Heart left ventricle (tissue), 16 donors: ENCODE results near the gene SNAP47. TPM values are rescaled to one million over a fixed set of nuclear protein-coding genes. Genes with fewer than 3 reads are reported as not detected.

Experiments used
- ATAC-seq, 4 donors: fragments of 200-7000 bp; cut with Tn5 transposase; one replicate each; pipeline ENCODE4 v1.9.1; 2020 to 2022; ENCODE audit warnings: moderate library complexity in 4 of 4, mild to moderate bottlenecking in 3 of 4, moderate number of reproducible peaks in 1 of 4
- DNase-seq, 5 donors: peaks; one replicate each; pipeline ENCODE4 v3.0.0-alpha.2; 2020
- H3K27ac ChIP-seq, 12 donors: fragments of 200-600 bp; sonication (generic) in 4 of 12; one replicate each; pipeline versions ENCODE4 v1.5.0 to v1.8.0; 2016 to 2022; ENCODE audit warnings: mild to moderate bottlenecking in 2 of 12
- H3K27me3 ChIP-seq, 9 donors: fragments of 200-600 bp; sonication (generic) in 2 of 9; one replicate each; pipeline versions ENCODE4 v1.5.1 to v1.8.0; 2016 to 2022; ENCODE audit warnings: mild to moderate bottlenecking in 3 of 9
- H3K36me3 ChIP-seq, 9 donors: fragments of 200-600 bp; sonication (generic) in 2 of 9; one replicate each; pipeline versions ENCODE4 v1.5.0 to v1.8.0; 2018 to 2022; ENCODE audit warnings: mild to moderate bottlenecking in 2 of 9
- H3K4me1 ChIP-seq, 12 donors: fragments of 200-600 bp; sonication (generic) in 4 of 12; one replicate each; pipeline versions ENCODE4 v1.5.0 to v1.8.0; 2016 to 2022; ENCODE audit warnings: mild to moderate bottlenecking in 3 of 12
- H3K4me3 ChIP-seq, 12 donors: fragments of 200-600 bp; sonication (generic) in 4 of 12; one replicate each; pipeline versions ENCODE4 v1.5.0 to v1.8.0; 2017 to 2022; ENCODE audit warnings: mild to moderate bottlenecking in 9 of 12, moderate library complexity in 4 of 12
- H3K9me3 ChIP-seq, 12 donors: fragments of 200-600 bp; sonication (generic) in 4 of 12; one replicate each; pipeline versions ENCODE4 v1.5.0 to v1.8.0; 2016 to 2022; ENCODE audit warnings: mild to moderate bottlenecking in 1 of 12
- CTCF ChIP-seq, 12 donors: fragments of 200-600 bp; sonication (generic) in 4 of 12; IDR thresholded peaks; one replicate each; pipeline versions ENCODE4 v1.5.0 to v1.8.0; 2018 to 2022; ENCODE audit warnings: antibody characterized with exemption in 12 of 12, mild to moderate bottlenecking in 5 of 12
- POLR2A ChIP-seq, 2 donors: fragments of 450-650 bp; IDR thresholded peaks; one replicate each; pipeline ENCODE4 v1.6.1; 2017; ENCODE audit warnings: antibody characterized with exemption in 2 of 2, mild to moderate bottlenecking in 2 of 2, moderate library complexity in 2 of 2
- WGBS, 4 donors: extraction: QIAGEN DNeasy Blood & Tissue Kit in 2 of 4; methylation state at CpG; one replicate each; pipeline versions ENCODE4 v1.1.5 to v1.1.7; 2013 to 2018; 5-methylcytosine and 5-hydroxymethylcytosine counted together
- intact Hi-C, 10 donors: fragments of 100-400 bp; cut with DNase I; formaldehyde crosslinking; loops; one replicate each; pipeline versions ENCODE4 v1.11.1 to v1.14.2; 2022
- polyA plus RNA-seq, 2 donors: library from polyadenylated mRNA; stranded (reverse); fragments of 200-250 nt; gene quantifications; one replicate each; pipeline ENCODE4 v1.2.3, GENCODE V29; 2013
- total RNA-seq, 9 donors: library from RNA; depleted of rRNA in 2 of 9; stranded (reverse); fragments of >200 nt in 2 of 9; fragmentation: NEBNext Ultra II Directional in 3 of 9; extraction: Animal tissue kit (Norgen Biotek cat#: 25700) in 3 of 9; gene quantifications; one replicate each; pipeline versions ENCODE4 v1.1.0 to v1.2.4, GENCODE V29; 2016 to 2023
- donor health status: ischemic (EF 13 %, LVEDD 7.1; RV severe dilation, severe dysfunction).
- donor health status: healthy with polysubstance abuse.
- donor health status: DM: no; HTN: yes; CAD: no.
- donor health status: DM: no; HTN: no; CAD: no.
- donor health status: ischemic (EF 25% LVEDD 6.9; RV normal size, moderate dysfunction).
- donor health status: ischemic (EF 25% LVEDD 5.7; RV mildly dilated, moderate dysfunction).
- donor health status: healthy.
- donor health status: DM: yes; HTN: yes; CAD: no.
- donor health status: ischemic (EF 35%, LVEDD 5.7; RV mildly dilated, moderate dysfunction).
- donor health status: nonischemic (EF 11% LVEDD 7.7; RV severe dilation, severe dysfunction).
- donor health status: DM: yes; HTN: yes; CAD: no.
- donor health status: PGD.
- donor health status: ischemic (EF 29% LVEDD 5.4; RV normal size, mild dysfunction).
- donor health status: nonischemic (EF 23%, LVEDD 6.1; RV moderate dilation, normal function).

The SNAP47 gene
- total and polyA plus RNA-seq, 11 donors = 22.1 to 106 (median 36.7) TPM

GRCh38 chr1:227767401-227768124, 32.3 kb downstream of the SNAP47 start:
- H3K36me3 ChIP-seq = peaks cover 4 to 64% (median 53%) of the 10 kb centered on the region in 9 donors
- WGBS, 4 donors = 83 to 89% (median 88%) methylated on average over 6 of the region's 6 CpGs
- DNase-seq = peak in 2 of 5 donors; percentile 2 to 33
- no peak overlapping the region for H3K4me3 ChIP-seq
- H3K27me3 ChIP-seq = no peaks in the 10 kb centered on the region
- no peak overlapping the region for H3K27ac ChIP-seq
- ATAC-seq = no peak
- TF ChIP-seq CTCF (IDR thresholded peaks at IDR 0.05) = no peak
- TF ChIP-seq POLR2A (IDR thresholded peaks at IDR 0.05) = no peak
- intact Hi-C loops = loop anchor here in 4 of 10 donors (10.0 kb wide), 3 partner anchors 283 to 317 kb away; partner anchors contain the start of gene ARF1 (in 1 of the 4)
- H3K4me1 ChIP-seq = peaks cover 0 to 29% (median 12%) of the 10 kb centered on the region in 12 donors
- H3K9me3 ChIP-seq = no peaks in the 10 kb centered on the region

DNA sequence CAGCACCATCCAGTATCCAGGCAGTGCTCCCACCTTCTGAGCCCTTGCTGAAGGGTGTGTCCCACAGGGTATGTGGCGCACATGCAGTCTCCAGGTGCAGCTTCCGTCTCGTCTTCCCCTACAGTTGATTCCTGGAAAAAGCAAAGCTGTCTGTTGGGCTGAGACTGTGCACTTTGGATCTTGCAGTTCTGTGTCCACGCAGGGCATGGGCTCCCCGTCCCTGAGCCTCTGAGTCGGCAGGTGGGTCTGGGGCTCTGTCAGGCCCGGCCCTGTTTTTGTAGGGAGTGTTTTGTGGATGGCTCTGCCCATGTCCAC, 32.8 kb downstream of the SNAP47 start:
- ATAC-seq (no peak), DNase-seq (peak in 2 of 5 donors; percentile 7 to 11)
- Histone ChIP-seq H3K4me3 (no peak overlapping the region), H3K36me3 (peaks cover 4 to 64% (median 53%) of the 10 kb centered on the region in 9 donors), H3K9me3 (no peaks in the 10 kb centered on the region), H3K27me3 (no peaks in the 10 kb centered on the region), H3K4me1 (peaks cover 0 to 24% (median 7%) of the 10 kb centered on the region in 12 donors), H3K27ac (no peak overlapping the region)
- TF ChIP-seq POLR2A (IDR thresholded peaks at IDR 0.05) (no peak), CTCF (IDR thresholded peaks at IDR 0.05) (no peak)
- intact Hi-C loops = loop anchor here in 4 of 10 donors (10.0 kb wide), 3 partner anchors 283 to 317 kb away; partner anchors contain the start of gene ARF1 (in 1 of the 4)
- WGBS, 4 donors = 89 to 91% (median 91%) methylated on average over 7 of the region's 7 CpGs

- no peak for DNase-seq
- WGBS, 4 donors = 84 to 97% (median 91%) methylated on average over 6 of the region's 6 CpGs
- no peak overlapping the region for H3K4me3 ChIP-seq
- intact Hi-C loops = loop anchor here in 4 of 10 donors (10.0 kb wide), 3 partner anchors 284 to 316 kb away; partner anchors contain the start of gene ARF1 (in 1 of the 4)
- TF ChIP-seq CTCF (IDR thresholded peaks at IDR 0.05) (no peak), POLR2A (IDR thresholded peaks at IDR 0.05) (no peak)
- H3K4me1 ChIP-seq = peaks cover 0 to 18% (median 2%) of the 10 kb centered on the region in 12 donors
- H3K27me3 ChIP-seq = no peaks in the 10 kb centered on the region
- no peak for ATAC-seq
- H3K9me3 ChIP-seq = no peaks in the 10 kb centered on the region
- H3K36me3 ChIP-seq = peaks cover 4 to 67% (median 53%) of the 10 kb centered on the region in 9 donors
- no peak overlapping the region for H3K27ac ChIP-seq
Measured at GRCh38 chr1:227768640-227769039, 33.4 kb downstream of the SNAP47 start.
